HepG2 (cell line): ENCODE results near the gene EFNA3. TPM values are rescaled to one million over a fixed set of nuclear protein-coding genes. Genes with fewer than 3 reads are reported as not detected.

Experiments used
- KAT7 ChIP-seq: IDR thresholded peaks from 2 replicates; pipeline ENCODE4 v1.6.1; 2018; ENCODE audit warnings: borderline replicate concordance, missing compliant biosample characterization
- SOX6 ChIP-seq, 2 experiments: fragments of 450-650 bp in 1 of 2; sonication (generic) in 1 of 2; formaldehyde crosslinking in 1 of 2; IDR thresholded peaks; 2 replicates each; pipeline versions ENCODE4 v1.4.0 to v1.6.1; 2017 to 2020; ENCODE audit warnings: antibody characterized with exemption in 1 of 2, mild to moderate bottlenecking in 1 of 2, missing genetic modification reagents in 1 of 2
- TRAFD1 ChIP-seq: sonication (generic); formaldehyde crosslinking; IDR thresholded peaks from 2 replicates; pipeline ENCODE4 v1.5.1; 2020; ENCODE audit warnings: missing genetic modification reagents, mild to moderate bottlenecking, borderline replicate concordance
- ZBTB37 ChIP-seq: sonication (generic); formaldehyde crosslinking; IDR thresholded peaks from 2 replicates; pipeline ENCODE4 v1.4.0; 2020; ENCODE audit warnings: mild to moderate bottlenecking, missing genetic modification reagents
- ZBTB7B ChIP-seq: sonication (generic); formaldehyde crosslinking; IDR thresholded peaks from 2 replicates; pipeline ENCODE4 v1.4.0; 2020; ENCODE audit warnings: missing genetic modification reagents
- ZNF225 ChIP-seq: sonication (generic); formaldehyde crosslinking; IDR thresholded peaks from 2 replicates; pipeline ENCODE4 v1.4.0; 2020; ENCODE audit warnings: mild to moderate bottlenecking, missing genetic modification reagents
- ZNF333 ChIP-seq: sonication (generic); formaldehyde crosslinking; IDR thresholded peaks from 2 replicates; pipeline ENCODE4 v1.4.0; 2020; ENCODE audit warnings: mild to moderate bottlenecking, missing genetic modification reagents, borderline replicate concordance
- ZNF407 ChIP-seq: sonication (generic); formaldehyde crosslinking; IDR thresholded peaks from one replicate; pipeline ENCODE4 v1.5.1; 2020; ENCODE audit warnings: mild to moderate bottlenecking, missing genetic modification reagents; ENCODE audit errors: not compliant biosample characterization
- ZNF607 ChIP-seq: sonication (generic); formaldehyde crosslinking; IDR thresholded peaks from 2 replicates; pipeline ENCODE4 v1.5.1; 2020; ENCODE audit warnings: missing genetic modification reagents, mild to moderate bottlenecking, borderline replicate concordance
- ZNF704 ChIP-seq: sonication (generic); formaldehyde crosslinking; IDR thresholded peaks from 2 replicates; pipeline ENCODE4 v1.8.1; 2023; ENCODE audit warnings: mild to moderate bottlenecking, inconsistent platforms, moderate library complexity, missing genetic modification reagents, borderline replicate concordance
- ZNF740 ChIP-seq: sonication (generic); formaldehyde crosslinking; IDR thresholded peaks from 2 replicates; pipeline ENCODE4 v1.4.0; 2020; ENCODE audit warnings: missing genetic modification reagents
- ZNF784 ChIP-seq: sonication (generic); formaldehyde crosslinking; IDR thresholded peaks from 2 replicates; pipeline ENCODE4 v1.5.1; 2020; ENCODE audit warnings: missing genetic modification reagents, mild to moderate bottlenecking, borderline replicate concordance
- polyA plus RNA-seq, 8 experiments: library from polyadenylated mRNA; depleted of rRNA in 3 of 8; stranded (reverse) in 7 of 8; unstranded in 1 of 8; fragments of >200 nt; fragmentation: Illumina TruSeq in 4 of 8; extraction: Trizol in 4 of 8; gene quantifications; 2 replicates each; pipeline versions ENCODE4 v1.2.1 to v1.2.3, GENCODE V29; 2011 to 2016; ENCODE audit warnings: low read depth in 4 of 8, missing spikeins in 1 of 8, mixed read lengths in 1 of 8; ENCODE audit not compliant: insufficient read depth in 1 of 8
- total RNA-seq, 5 experiments: library from RNA; depleted of rRNA; stranded (reverse); fragments of >200 nt; fragmentation: Illumina TruSeq; extraction: Trizol; gene quantifications; 2 replicates each; pipeline ENCODE4 v1.2.3, GENCODE V29; 2016; ENCODE audit warnings: low read depth in 1 of 5

The EFNA3 gene
- total and polyA plus RNA-seq, 2 of the 13 experiments (the other 11 are each of a cell fraction or from before 2014, with no cell fraction given) = 1.0 to 5.7 TPM

GRCh38 chr1:155135415-155136028, 56.9 kb downstream of the EFNA3 start, which contains the start of gene SLC50A1 (continued):
- TF ChIP-seq ZNF407 (CRISPR knock-in tag) (peak; percentile 31), ZBTB7B (CRISPR knock-in tag) (peak; percentile 42; the same call in 1 of the 2 replicates), KAT7 (CRISPR knock-in tag) (peak; percentile 58; the same call in 1 of the 2 replicates), ZNF704 (CRISPR knock-in tag) (no peak), ZNF333 (CRISPR knock-in tag) (no peak), ZBTB37 (no peak), ZNF225 (CRISPR knock-in tag) (no peak), ZNF784 (CRISPR knock-in tag) (peak; percentile 80; the same call in 1 of the 2 replicates), ZNF740 (no peak), SOX6 (IDR thresholded peaks at IDR 0.05) (no peak), SOX6 (CRISPR knock-in tag; IDR thresholded peaks at IDR 0.05) (peak; percentile 60), ZNF607 (CRISPR knock-in tag) (peak; percentile 17; the same call in 1 of the 2 replicates), TRAFD1 (CRISPR knock-in tag) (no peak)
